HL-60 (cell line): ENCODE results near the gene EEF1AKMT2.

Experiments
- DNase-seq, 2 experiments: peaks; one replicate each; pipeline ENCODE4 v3.0.0-alpha.2; 2010 to 2020; ENCODE audit warnings: low read depth in 1 of 2, low spot score in 1 of 2
- H3K27ac ChIP-seq: fragments of 250-450 bp; sonication (Bioruptor Pico); replicated peaks from 2 replicates; pipeline ENCODE4 v1.5.1; 2020; ENCODE audit warnings: mild to moderate bottlenecking, moderate library complexity
- H3K27me3 ChIP-seq: fragments of 250-450 bp; sonication (Bioruptor Pico); 2 replicates; pipeline ENCODE4 v1.5.1; 2021; ENCODE audit warnings: mild to moderate bottlenecking, moderate library complexity; ENCODE audit not compliant: insufficient read depth, poor library complexity, severe bottlenecking
- H3K4me3 ChIP-seq: replicated peaks from 2 replicates; pipeline ENCODE4 v1.5.1; 2011; ENCODE audit warnings: mild to moderate bottlenecking, control low read depth, low read length; ENCODE audit not compliant: insufficient read depth
- CTCF ChIP-seq: IDR thresholded peaks from one replicate; pipeline ENCODE4 v1.5.1; 2011; ENCODE audit warnings: low read length, control low read depth, inconsistent platforms; ENCODE audit not compliant: insufficient read depth
- GABPA ChIP-seq: IDR thresholded peaks from 2 replicates; pipeline ENCODE4 v1.6.1; 2012; ENCODE audit warnings: low read depth
- POLR2AphosphoS5 ChIP-seq: IDR thresholded peaks from 2 replicates; pipeline ENCODE4 v1.6.1; 2012; ENCODE audit warnings: low read depth
- REST ChIP-seq: IDR thresholded peaks from 2 replicates; pipeline ENCODE4 v1.6.1; 2012; ENCODE audit warnings: low read depth; ENCODE audit not compliant: insufficient replicate concordance
- SPI1 ChIP-seq: IDR thresholded peaks from 2 replicates; pipeline ENCODE4 v1.6.1; 2012; ENCODE audit warnings: low read depth, mild to moderate bottlenecking, borderline replicate concordance

The EEF1AKMT2 gene

GRCh38 chr10:124745673-124746072 lies 46.0 kb downstream of the EEF1AKMT2 start:
- Histone ChIP-seq H3K27me3 (no peaks in the 10 kb centered on the region), H3K4me3 (no peak overlapping the region), H3K27ac (peak overlapping the region; percentile 64)
- peak; percentile 32 to 44 for DNase-seq
- peak; percentile 15 for TF ChIP-seq CTCF
- TF ChIP-seq GABPA: no peak

- no peak for DNase-seq
- peak overlapping the region; percentile 64 for H3K27ac ChIP-seq
- no peak overlapping the region for H3K4me3 ChIP-seq
Measured at GRCh38 chr10:124745252-124745651, 46.4 kb downstream of the EEF1AKMT2 start.

GRCh38 chr10:124744102-124745050 lies 47.3 kb downstream of the EEF1AKMT2 start, which contains the start of gene FAM53B:
FAM53B (minus strand) TSS chr10:124744378; CDS start chr10:124706713, 37,665 bp downstream.
- H3K27me3 ChIP-seq: no peaks in the 10 kb centered on the region
- TF ChIP-seq SPI1 (no peak), CTCF (no peak), REST (no peak), POLR2AphosphoS5 (no peak), GABPA (no peak)
- peak; percentile 67 to 79 for DNase-seq
- peak within 1 kb of the TSS; percentile 77 for H3K4me3 ChIP-seq
- H3K27ac ChIP-seq: peak within 1 kb of the TSS; percentile 84

More at GRCh38 chr10:124745252-124745651, 46.4 kb downstream of the EEF1AKMT2 start:
- no peaks in the 10 kb centered on the region for H3K27me3 ChIP-seq
- TF ChIP-seq REST (no peak), CTCF (no peak), POLR2AphosphoS5 (no peak), SPI1 (no peak), GABPA (no peak)
